ENCODE data around the gene REN.

The REN gene

GRCh38 chr1:204206121-204206520, 40.0 kb upstream of the REN start:
- H3K4me3 Mint-ChIP-seq, result no peak overlapping the region
- peaks cover 77% of the 10 kb centered on the region for H3K27me3 Mint-ChIP-seq (ENCODE audit: low read depth, poor library complexity)
- no peaks in the 10 kb centered on the region for H3K36me3 Mint-ChIP-seq (ENCODE audit: low read depth)
- TF ChIP-seq, protein P1, sequence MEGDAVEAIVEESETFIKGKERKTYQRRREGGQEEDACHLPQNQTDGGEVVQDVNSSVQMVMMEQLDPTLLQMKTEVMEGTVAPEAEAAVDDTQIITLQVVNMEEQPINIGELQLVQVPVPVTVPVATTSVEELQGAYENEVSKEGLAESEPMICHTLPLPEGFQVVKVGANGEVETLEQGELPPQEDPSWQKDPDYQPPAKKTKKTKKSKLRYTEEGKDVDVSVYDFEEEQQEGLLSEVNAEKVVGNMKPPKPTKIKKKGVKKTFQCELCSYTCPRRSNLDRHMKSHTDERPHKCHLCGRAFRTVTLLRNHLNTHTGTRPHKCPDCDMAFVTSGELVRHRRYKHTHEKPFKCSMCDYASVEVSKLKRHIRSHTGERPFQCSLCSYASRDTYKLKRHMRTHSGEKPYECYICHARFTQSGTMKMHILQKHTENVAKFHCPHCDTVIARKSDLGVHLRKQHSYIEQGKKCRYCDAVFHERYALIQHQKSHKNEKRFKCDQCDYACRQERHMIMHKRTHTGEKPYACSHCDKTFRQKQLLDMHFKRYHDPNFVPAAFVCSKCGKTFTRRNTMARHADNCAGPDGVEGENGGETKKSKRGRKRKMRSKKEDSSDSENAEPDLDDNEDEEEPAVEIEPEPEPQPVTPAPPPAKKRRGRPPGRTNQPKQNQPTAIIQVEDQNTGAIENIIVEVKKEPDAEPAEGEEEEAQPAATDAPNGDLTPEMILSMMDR (IDR thresholded peaks at IDR 0.05), result no peak
- no peaks in the 10 kb centered on the region for H3K4me1 Mint-ChIP-seq
- DNase-seq, result no peak
- H3K27ac Mint-ChIP-seq, result no peak overlapping the region
- no peaks in the 10 kb centered on the region for H3K9me3 Mint-ChIP-seq

GRCh38 chr1:204205486-204205885, 39.3 kb upstream of the REN start:
- Mint-ChIP-seq H3K9me3 (no peaks in the 10 kb centered on the region), H3K4me1 (no peaks in the 10 kb centered on the region), H3K36me3 (ENCODE audit: low read depth) (no peaks in the 10 kb centered on the region), H3K27ac (no peak overlapping the region), H3K27me3 (ENCODE audit: low read depth, poor library complexity) (peaks cover 83% of the 10 kb centered on the region), H3K4me3 (no peak overlapping the region)
- TF ChIP-seq, protein P1 (IDR thresholded peaks at IDR 0.05), result no peak
- DNase-seq, result no peak

DNA sequence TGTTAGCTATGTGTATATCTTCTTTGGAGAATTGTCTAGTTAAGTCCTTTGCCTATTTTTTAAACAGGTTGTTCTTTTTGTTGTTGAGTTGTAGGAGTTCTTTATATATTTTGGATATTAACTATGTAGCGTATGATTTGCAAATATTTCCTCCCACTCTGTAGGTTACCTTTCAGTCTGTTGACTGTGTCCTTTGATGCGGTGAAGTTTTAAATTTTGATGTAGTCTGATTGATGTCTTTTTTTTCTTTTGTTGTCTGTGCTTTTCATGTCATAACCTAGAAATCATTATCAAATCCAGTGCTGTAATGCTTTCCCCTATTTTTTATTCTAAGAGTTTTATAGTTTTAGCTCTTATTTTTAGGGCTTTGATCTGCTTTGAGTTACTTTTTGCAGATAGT, 38.8 kb upstream of the REN start:
- Mint-ChIP-seq H3K4me3 (no peak overlapping the region), H3K27me3 (ENCODE audit: low read depth, poor library complexity) (peaks cover 83% of the 10 kb centered on the region), H3K4me1 (no peaks in the 10 kb centered on the region), H3K9me3 (no peaks in the 10 kb centered on the region), H3K36me3 (ENCODE audit: low read depth) (no peaks in the 10 kb centered on the region), H3K27ac (no peak overlapping the region)
- TF ChIP-seq, protein P1 (IDR thresholded peaks at IDR 0.05), result no peak
- DNase-seq, result no peak

- H3K27me3 Mint-ChIP-seq (ENCODE audit: low read depth, poor library complexity), result peaks cover 83% of the 10 kb centered on the region
- TF ChIP-seq, protein P1 (IDR thresholded peaks at IDR 0.05), result no peak
- DNase-seq, result no peak
- H3K4me1 Mint-ChIP-seq, result no peaks in the 10 kb centered on the region
- no peaks in the 10 kb centered on the region for H3K9me3 Mint-ChIP-seq
- no peaks in the 10 kb centered on the region for H3K36me3 Mint-ChIP-seq (ENCODE audit: low read depth)
- no peak overlapping the region for H3K4me3 Mint-ChIP-seq
- H3K27ac Mint-ChIP-seq, result no peak overlapping the region
Measured at GRCh38 chr1:204203206-204203767, 37.1 kb upstream of the REN start.

- no peaks in the 10 kb centered on the region for H3K4me1 Mint-ChIP-seq
- DNase-seq, result no peak
- TF ChIP-seq, protein P1 (IDR thresholded peaks at IDR 0.05), result no peak
- H3K27me3 Mint-ChIP-seq (ENCODE audit: low read depth, poor library complexity), result peaks cover 84% of the 10 kb centered on the region
- no peak overlapping the region for H3K27ac Mint-ChIP-seq
- no peaks in the 10 kb centered on the region for H3K9me3 Mint-ChIP-seq
- no peak overlapping the region for H3K4me3 Mint-ChIP-seq
- no peaks in the 10 kb centered on the region for H3K36me3 Mint-ChIP-seq (ENCODE audit: low read depth)
Measured at GRCh38 chr1:204202481-204202880, 36.3 kb upstream of the REN start.

DNA sequence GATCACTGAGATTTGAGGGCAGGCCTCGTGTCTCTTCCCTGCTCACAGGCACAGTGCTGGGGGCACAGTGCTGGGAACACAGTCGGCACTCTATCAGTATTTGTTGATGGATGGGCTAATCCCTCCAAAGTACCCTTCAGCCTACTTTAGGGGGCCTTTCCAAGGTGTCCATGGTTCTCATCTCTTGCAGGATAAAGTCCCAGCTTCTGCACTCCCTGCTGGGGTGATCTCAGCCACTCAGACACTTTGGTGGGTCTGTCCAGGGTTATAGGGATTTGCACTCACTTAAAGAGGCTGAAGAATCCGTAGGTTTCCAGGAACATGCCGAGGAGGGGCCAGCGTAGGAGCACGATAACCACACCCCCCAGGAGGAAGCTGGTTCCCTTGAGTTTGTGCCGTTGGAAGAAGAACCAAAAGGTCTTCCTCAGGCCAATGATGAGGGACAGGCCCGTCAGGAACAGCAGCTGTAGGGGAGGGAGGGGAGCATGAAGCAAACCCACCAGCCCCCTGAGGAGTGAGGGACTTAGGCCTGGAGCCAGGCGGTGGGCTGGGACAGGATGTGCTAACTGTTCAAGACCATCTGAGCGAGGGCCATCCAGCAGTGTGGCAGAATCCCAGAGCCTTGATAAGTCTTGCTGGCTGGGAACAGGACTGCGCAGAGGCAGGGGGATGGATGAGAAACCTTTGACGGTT, 35.4 kb upstream of the REN start:
- Mint-ChIP-seq H3K36me3 (ENCODE audit: low read depth) (no peaks in the 10 kb centered on the region), H3K27ac (peak overlapping the region; percentile 8), H3K9me3 (no peaks in the 10 kb centered on the region), H3K4me3 (no peak overlapping the region), H3K27me3 (ENCODE audit: low read depth, poor library complexity) (peaks cover 84% of the 10 kb centered on the region), H3K4me1 (peaks cover 3% of the 10 kb centered on the region)
- no peak for DNase-seq
- TF ChIP-seq, protein P1 (IDR thresholded peaks at IDR 0.05), result no peak
